HG02970 (cell line): ENCODE data around the gene CRIP2.
A peak's percentile ranks its signal among the peaks of the same experiment; 100 is the strongest.

ENCODE experiments used
- ATAC-seq: cut with Tn5 transposase; IDR thresholded peaks from one replicate; pipeline ENCODE4 v1.9.1; 2021; ENCODE audit warnings: mild to moderate bottlenecking, moderate library complexity, moderate number of reproducible peaks; ENCODE audit not compliant: unreplicated experiment, low FRiP score

Gene CRIP2

GRCh38 chr14:105475269-105476096, 862 bp downstream of the CRIP2 start:
- ATAC-seq: no peak

- no peak for ATAC-seq
Observed at GRCh38 chr14:105476097-105476830, 1.6 kb downstream of the CRIP2 start.

DNA sequence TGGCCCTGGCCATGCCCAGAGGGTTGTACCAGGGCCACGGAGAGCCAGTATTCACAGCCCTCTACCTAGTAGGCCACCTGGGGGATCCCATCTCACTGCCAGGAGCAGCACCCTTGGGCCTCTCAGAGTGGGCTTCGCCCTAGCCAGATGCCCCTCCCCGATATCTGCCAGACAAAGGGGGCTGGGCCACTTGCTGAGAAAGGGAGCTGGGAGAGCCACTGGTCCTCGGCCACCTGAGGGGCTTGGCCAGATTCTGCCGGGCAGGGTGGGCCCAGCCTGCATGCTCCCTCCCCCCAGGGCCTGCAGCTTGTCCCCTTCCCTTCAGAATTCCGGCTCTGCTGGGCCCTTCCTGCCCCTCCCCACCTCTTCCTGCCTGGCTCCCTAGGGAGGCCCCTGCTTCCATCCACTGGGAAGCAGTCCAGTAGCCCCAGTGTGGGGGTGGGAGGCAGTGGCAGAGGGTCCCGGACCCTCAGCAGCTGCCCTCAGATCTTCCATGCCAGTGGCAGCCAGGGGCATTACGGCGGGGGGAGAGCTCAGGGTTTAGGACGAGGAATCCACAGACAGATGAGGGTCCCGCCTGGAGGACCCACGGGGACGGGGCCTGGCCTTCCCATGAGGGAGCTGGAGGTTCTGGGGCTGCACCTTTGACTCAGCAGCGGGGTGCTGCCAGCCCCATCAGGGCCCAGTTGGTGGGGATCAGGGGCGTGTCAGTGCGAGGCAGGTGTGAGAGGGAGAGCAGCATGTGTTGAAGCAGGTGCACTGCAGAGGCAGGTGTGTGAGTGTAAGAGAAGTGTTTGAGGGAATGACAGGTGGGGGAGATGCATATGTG, 2.4 kb downstream of the CRIP2 start:
- ATAC-seq: no peak

DNA sequence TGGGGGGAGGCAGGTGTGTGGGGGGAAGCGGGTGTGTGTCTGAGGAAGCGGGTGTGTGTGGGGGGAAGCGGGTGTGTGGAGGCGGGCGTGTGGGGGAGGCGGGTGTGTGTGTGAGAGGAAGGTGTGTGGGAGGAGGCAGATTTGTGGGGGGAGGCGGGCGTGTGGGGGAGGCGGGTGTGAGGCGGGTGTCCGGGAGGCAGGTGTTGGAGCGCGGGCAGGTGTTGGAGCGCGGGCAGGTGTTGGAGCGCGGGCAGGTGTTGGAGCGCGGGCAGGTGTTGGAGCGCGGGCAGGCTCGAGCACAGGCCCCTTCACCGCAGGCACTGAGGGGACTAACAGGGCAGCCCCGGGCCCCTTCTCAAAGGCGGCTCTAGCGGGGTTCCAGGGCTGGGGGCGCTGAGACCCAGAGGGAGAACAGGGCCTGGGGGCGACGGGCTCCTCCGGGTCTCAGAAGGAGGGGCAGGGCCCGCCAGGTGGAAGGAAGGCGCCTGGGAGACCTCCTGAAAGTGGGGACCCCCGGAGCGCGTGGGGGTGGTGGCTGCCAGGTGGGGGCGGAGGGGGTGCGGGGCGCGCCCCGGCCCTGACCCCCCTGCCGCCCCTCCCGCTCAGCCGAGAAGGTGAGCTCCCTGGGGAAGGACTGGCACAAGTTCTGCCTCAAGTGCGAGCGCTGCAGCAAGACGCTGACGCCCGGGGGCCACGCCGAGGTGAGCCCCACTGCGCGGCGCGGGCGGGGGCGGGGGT, 3.2 kb downstream of the CRIP2 start:
- ATAC-seq: no peak

GRCh38 chr14:105478398-105479251, 4.0 kb downstream of the CRIP2 start:
- no peak for ATAC-seq

GRCh38 chr14:105479431-105480158, 5.0 kb downstream of the CRIP2 start:
- ATAC-seq: no peak

- ATAC-seq: no peak
Observed at GRCh38 chr14:105480199-105480746, 5.7 kb downstream of the CRIP2 start.

DNA sequence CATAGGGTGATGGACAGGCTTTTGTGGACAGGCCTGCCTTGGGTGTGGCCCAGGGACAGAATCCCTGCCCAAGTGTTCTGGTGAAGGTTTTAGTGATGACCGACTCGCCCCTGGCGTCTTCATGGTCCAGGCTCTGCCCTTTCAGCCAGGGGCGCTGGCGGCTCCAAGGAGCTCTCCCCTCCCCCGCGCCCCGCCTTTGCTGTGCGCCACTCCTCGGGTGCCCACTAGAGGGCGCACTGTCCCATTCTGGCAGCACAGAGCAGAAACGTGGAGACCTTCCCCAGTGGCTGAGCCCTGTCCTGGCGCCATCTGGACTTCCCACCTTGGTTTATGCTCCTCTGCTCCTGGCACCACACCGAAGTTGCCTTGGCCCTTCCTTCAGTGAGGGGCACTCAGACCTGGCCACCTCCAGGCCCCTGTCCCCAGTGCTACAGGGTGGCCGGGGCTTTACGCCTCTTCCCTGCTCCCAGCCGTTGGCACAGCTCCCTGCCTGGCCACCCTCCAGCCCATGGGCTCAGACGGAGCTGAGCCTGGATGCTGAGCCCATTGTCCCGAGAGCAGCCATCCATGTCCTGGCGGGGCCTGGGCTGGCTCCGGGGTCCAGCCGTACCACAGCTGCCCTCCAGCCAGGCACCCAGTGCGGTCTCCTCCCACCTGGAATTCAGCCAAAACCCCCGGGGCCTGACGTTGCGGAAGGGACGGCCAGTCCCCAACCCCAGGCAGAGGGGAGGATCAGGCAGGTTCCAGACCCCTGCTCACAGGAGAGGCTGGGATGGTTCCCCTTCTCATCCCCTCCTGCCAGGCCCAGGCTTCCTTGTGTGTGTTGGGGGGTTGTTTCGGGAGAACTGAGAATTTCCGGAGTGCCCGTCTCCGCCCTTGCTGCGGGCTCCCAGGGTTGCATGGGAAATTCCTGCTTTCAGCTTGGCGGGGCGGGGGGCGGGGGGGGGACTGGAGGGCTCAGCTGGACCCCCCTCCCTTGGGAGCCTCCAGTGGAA, 6.5 kb downstream of the CRIP2 start:
- ATAC-seq: peak; percentile 43

DNA sequence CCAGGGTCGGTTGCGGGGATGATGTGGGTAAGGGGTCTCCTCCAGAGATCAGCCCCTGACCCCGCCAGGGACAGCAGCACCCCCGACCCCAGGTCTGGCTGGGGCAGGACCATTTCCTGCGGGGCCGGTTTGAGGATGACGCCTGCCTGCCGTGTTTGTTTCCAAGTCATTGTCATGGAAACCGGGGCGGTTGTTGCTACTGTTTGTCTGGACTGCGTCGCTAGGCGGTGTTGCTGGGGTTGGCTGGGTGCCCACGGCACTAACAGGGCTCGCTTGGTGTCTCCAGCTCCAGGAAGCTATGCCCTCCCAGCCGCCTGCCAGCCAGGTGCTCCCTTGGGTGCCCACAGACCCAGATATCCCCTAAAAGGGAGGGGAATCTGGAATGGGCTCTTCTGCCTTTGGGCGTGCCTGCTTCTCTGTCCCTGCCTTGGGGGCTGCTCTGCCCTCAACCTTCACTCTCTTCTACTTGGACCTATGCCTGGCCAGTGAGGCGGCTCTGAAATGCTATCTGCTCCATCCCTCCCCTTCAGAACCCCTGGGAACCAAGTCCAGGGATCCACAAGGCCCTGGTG, 7.4 kb downstream of the CRIP2 start:
- peak; percentile 42 for ATAC-seq

- ATAC-seq: no peak
Observed at GRCh38 chr14:105482486-105483110, 8.0 kb downstream of the CRIP2 start.

- ATAC-seq: no peak
Observed at GRCh38 chr14:105483300-105484068, 8.9 kb downstream of the CRIP2 start.

DNA sequence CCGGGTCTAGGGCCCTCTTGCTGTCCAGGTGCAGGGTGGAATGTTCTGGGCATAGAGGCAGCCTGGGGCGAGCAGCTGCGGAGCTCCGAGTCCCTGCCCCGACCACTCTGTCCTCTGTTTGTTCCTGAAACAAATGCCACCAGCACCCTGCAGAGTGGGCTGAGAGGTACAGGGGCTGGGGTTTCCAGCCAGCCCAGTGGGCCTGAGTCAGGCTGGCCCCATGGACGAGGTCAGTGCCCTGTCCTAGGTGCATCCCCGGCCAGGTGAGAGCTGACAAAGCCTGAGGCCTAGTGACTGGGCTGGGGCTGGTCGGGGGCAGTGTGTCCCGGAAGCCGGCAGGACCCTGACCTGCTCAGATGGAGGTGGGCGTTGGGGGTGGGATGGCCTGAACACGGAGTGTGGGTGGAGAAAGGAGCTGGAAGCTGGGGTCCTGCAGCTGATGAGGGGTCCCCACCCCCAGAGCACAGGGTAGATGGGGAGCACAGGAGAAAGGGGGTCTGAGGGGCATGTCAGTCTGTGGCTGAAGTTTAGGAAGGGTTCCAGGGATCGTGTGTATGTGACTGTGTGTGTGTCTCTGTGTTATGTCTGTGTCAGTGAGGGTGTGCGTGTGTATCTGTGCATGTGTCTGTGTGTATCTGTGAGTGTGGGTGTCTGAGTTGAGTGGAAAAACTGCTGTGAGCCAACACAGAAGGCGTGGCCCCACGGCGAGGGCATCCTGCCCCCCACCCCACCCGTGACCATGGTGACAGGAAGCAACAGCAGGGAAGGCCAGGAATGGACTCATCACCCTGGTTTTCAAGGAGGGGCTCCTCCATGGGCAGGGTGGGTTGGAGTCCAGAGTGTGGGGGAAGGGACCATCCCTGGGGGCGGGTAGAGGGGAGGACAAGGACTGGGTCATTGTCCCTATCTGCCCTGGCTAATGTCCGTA, 9.7 kb downstream of the CRIP2 start:
- ATAC-seq: no peak

DNA sequence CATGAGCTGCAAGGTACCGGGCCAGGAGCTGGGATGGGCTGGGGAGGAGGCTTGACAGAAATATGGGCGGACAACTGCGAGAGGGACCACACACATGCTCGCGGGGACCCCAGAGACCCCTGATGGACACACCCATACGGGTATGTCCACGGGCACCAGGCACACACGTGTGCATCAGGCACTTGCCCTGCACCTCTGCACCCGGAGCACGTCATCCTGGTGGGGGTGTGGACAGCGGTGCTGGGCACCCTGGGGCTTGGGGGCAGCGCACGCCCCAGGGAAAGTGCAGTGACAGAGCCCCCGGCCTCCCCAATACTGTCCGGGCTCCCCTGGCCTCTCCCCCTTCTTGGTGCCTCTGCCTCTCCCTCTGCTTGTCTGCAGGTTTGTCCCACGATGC, 10.4 kb downstream of the CRIP2 start:
- no peak for ATAC-seq

DNA sequence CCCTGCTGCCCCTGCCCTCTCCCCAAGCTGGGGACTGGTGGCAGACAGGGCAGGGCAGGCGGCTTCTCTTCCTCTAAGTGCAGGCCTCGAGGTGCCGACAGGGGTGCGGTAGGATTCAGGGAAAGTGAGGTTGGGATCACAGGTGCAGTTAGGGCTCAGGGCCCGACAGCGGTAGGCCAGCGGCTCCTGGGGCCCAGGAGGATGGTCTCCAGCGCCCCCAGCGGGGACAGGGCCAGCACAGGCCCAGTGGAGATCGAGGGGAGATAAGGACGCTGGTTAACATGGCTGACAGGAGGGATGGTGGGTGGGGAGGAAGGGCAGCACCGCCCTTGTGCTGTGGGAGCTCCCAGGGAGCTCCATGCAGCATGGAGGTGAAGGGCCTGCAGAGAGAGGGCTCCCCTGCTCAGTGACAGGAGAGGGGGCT, 11.1 kb downstream of the CRIP2 start:
- no peak for ATAC-seq
